ELR (cell line): ENCODE data around the gene FAM107B.

Experiments
- DNase-seq: peaks from one replicate; pipeline ENCODE4 v3.0.0-alpha.2; 2015; ENCODE audit warnings: low read depth

Gene FAM107B

GRCh38 chr10:14625192-14625631 is 149.5 kb downstream of the FAM107B start:
- DNase-seq, result no peak

GRCh38 chr10:14624600-14624999 is 150.1 kb downstream of the FAM107B start:
- no peak for DNase-seq

GRCh38 chr10:14623931-14624330 is 150.8 kb downstream of the FAM107B start:
- DNase-seq, result no peak

GRCh38 chr10:14621037-14621436 is 153.7 kb downstream of the FAM107B start:
- DNase-seq, result no peak

GRCh38 chr10:14618674-14619073 is 156.0 kb downstream of the FAM107B start:
- DNase-seq, result no peak

- DNase-seq, result peak; percentile 61
Measured at GRCh38 chr10:14617852-14618251, 156.8 kb downstream of the FAM107B start.

- no peak for DNase-seq
Measured at GRCh38 chr10:14616955-14617730, 157.6 kb downstream of the FAM107B start.

GRCh38 chr10:14616465-14616864 is 158.2 kb downstream of the FAM107B start:
- DNase-seq, result no peak

GRCh38 chr10:14613588-14613920 is 161.1 kb downstream of the FAM107B start:
- no peak for DNase-seq

GRCh38 chr10:14612873-14613587 is 161.7 kb downstream of the FAM107B start:
- no peak for DNase-seq

- DNase-seq, result no peak
Measured at GRCh38 chr10:14611968-14612693, 162.6 kb downstream of the FAM107B start.

- no peak for DNase-seq
Measured at GRCh38 chr10:14609178-14609577, 165.5 kb downstream of the FAM107B start.

- no peak for DNase-seq
Measured at GRCh38 chr10:14608381-14609001, 166.2 kb downstream of the FAM107B start.

- no peak for DNase-seq
Measured at GRCh38 chr10:14606633-14607032, 168.1 kb downstream of the FAM107B start.

GRCh38 chr10:14605231-14605925 is 169.3 kb downstream of the FAM107B start:
- peak; percentile 92 for DNase-seq

- peak; percentile 84 for DNase-seq
Measured at GRCh38 chr10:14604181-14605142, 170.2 kb downstream of the FAM107B start.

- peak; percentile 26 for DNase-seq
Measured at GRCh38 chr10:14603534-14604102, 171.1 kb downstream of the FAM107B start.

- DNase-seq, result peak; percentile 39
Measured at GRCh38 chr10:14602807-14603533, 171.7 kb downstream of the FAM107B start.
